ENCODE measurements around the gene TSPOAP1. TPM values are rescaled to one million over a fixed set of nuclear protein-coding genes. Genes with fewer than 3 reads are reported as not detected.

Gene TSPOAP1
- total and polyA plus RNA-seq, 2 of the 13 experiments (the other 11 are each of a cell fraction or from before 2014, with no cell fraction given) = not detected

DNA sequence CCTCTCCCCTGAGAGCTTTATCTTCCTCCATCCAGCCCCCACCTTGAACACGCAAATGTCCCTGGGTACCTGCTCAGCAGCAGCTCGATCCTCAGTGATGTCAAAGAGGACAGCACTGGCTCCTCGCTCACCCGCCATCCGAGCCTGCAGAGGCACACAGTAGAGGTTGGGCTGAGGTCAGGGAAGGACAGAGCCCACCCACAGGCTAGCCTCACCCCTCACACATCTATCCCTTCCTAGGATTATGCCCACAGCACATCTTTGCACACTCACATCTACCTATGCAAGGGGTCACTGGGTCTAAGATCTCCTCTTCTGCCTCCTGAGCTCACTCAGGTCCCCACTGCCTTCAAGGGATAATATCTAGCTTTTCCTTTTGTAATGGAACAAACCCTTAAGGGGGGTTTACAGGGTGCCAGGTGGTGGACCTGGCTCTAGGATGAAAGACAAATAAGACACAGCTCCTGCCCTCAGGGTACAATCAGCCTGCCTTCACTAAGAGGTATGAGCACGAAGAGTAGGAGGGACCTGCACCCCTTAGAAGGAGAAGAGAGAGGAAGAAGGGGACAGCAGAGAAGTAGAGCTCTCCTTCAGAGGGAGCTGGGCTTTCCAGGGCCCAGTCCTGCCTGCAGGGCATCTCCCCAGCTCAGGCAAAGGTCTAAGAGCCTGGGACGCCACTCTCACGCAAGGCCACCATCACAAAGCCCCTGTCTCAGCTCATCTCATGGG is 35.0 kb upstream of the TSPOAP1 start (continued):
- TF ChIP-seq, protein P1, sequence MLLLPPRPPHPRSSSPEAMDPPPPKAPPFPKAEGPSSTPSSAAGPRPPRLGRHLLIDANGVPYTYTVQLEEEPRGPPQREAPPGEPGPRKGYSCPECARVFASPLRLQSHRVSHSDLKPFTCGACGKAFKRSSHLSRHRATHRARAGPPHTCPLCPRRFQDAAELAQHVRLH (CRISPR knock-in tag; IDR thresholded peaks at IDR 0.05; ENCODE audit: borderline replicate concordance, low read depth) = no peak
- TF ChIP-seq TCF12 (IDR thresholded peaks at IDR 0.05) (no peak), TCF12 (CRISPR knock-in tag; IDR thresholded peaks at IDR 0.05) (no peak), HNRNPL (IDR thresholded peaks at IDR 0.05; ENCODE audit: low read depth, low read length) (no peak), PCBP1 (IDR thresholded peaks at IDR 0.05; ENCODE audit: borderline replicate concordance, low read depth, low read length) (no peak), NR2F6 (IDR thresholded peaks at IDR 0.05) (no peak), NR2F6 (CRISPR knock-in tag; IDR thresholded peaks at IDR 0.05) (no peak), RBFOX2 (IDR thresholded peaks at IDR 0.05; ENCODE audit: low read depth, low read length) (no peak), AGO2 (optimal IDR thresholded peaks at IDR 0.05; ENCODE audit: low read depth, low read length) (peak; percentile 83), ZNF790 (CRISPR knock-in tag; IDR thresholded peaks at IDR 0.05; ENCODE audit: borderline replicate concordance) (no peak), ZNF441 (CRISPR knock-in tag; IDR thresholded peaks at IDR 0.05; ENCODE audit: borderline replicate concordance) (no peak), ZNF558 (CRISPR knock-in tag; IDR thresholded peaks at IDR 0.05; ENCODE audit: borderline replicate concordance) (0 out of 2 replicates have a peak, but pooled peaks have one; percentile 5), GATAD1 (CRISPR knock-in tag; IDR thresholded peaks at IDR 0.05) (no peak), THAP11 (CRISPR knock-in tag; IDR thresholded peaks at IDR 0.05) (no peak), ZNF891 (CRISPR knock-in tag; IDR thresholded peaks at IDR 0.05) (0 out of 2 replicates have a peak, but pooled peaks have one; percentile 24), MAFK (conservative IDR thresholded peaks at IDR 0.05 in 1 of 2, IDR thresholded peaks at IDR 0.05 in 1 of 2; ENCODE audit: low read length in 2 of 2) (no peak), ZNF761 (CRISPR knock-in tag; conservative IDR thresholded peaks at IDR 0.05) (no peak)
- TF ChIP-seq, protein P2, sequence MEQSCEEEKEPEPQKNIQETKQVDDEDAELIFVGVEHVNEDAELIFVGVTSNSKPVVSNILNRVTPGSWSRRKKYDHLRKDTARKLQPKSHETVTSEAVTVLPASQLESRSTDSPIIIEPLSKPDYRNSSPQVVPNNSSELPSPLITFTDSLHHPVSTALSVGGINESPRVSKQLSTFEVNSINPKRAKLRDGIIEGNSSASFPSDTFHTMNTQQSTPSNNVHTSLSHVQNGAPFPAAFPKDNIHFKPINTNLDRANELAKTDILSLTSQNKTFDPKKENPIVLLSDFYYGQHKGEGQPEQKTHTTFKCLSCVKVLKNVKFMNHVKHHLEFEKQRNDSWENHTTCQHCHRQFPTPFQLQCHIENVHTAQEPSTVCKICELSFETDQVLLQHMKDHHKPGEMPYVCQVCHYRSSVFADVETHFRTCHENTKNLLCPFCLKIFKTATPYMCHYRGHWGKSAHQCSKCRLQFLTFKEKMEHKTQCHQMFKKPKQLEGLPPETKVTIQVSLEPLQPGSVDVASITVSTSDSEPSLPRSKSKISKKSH (CRISPR knock-in tag; IDR thresholded peaks at IDR 0.05; ENCODE audit: borderline replicate concordance) = no peak
- TF ChIP-seq, protein P3, sequence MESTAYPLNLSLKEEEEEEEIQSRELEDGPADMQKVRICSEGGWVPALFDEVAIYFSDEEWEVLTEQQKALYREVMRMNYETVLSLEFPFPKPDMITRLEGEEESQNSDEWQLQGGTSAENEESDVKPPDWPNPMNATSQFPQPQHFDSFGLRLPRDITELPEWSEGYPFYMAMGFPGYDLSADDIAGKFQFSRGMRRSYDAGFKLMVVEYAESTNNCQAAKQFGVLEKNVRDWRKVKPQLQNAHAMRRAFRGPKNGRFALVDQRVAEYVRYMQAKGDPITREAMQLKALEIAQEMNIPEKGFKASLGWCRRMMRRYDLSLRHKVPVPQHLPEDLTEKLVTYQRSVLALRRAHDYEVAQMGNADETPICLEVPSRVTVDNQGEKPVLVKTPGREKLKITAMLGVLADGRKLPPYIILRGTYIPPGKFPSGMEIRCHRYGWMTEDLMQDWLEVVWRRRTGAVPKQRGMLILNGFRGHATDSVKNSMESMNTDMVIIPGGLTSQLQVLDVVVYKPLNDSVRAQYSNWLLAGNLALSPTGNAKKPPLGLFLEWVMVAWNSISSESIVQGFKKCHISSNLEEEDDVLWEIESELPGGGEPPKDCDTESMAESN (CRISPR knock-in tag; conservative IDR thresholded peaks at IDR 0.05) = no peak
- TF ChIP-seq, protein P4, sequence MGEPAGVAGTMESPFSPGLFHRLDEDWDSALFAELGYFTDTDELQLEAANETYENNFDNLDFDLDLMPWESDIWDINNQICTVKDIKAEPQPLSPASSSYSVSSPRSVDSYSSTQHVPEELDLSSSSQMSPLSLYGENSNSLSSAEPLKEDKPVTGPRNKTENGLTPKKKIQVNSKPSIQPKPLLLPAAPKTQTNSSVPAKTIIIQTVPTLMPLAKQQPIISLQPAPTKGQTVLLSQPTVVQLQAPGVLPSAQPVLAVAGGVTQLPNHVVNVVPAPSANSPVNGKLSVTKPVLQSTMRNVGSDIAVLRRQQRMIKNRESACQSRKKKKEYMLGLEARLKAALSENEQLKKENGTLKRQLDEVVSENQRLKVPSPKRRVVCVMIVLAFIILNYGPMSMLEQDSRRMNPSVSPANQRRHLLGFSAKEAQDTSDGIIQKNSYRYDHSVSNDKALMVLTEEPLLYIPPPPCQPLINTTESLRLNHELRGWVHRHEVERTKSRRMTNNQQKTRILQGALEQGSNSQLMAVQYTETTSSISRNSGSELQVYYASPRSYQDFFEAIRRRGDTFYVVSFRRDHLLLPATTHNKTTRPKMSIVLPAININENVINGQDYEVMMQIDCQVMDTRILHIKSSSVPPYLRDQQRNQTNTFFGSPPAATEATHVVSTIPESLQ (CRISPR knock-in tag; conservative IDR thresholded peaks at IDR 0.05) = no peak
- TF ChIP-seq, protein P5, sequence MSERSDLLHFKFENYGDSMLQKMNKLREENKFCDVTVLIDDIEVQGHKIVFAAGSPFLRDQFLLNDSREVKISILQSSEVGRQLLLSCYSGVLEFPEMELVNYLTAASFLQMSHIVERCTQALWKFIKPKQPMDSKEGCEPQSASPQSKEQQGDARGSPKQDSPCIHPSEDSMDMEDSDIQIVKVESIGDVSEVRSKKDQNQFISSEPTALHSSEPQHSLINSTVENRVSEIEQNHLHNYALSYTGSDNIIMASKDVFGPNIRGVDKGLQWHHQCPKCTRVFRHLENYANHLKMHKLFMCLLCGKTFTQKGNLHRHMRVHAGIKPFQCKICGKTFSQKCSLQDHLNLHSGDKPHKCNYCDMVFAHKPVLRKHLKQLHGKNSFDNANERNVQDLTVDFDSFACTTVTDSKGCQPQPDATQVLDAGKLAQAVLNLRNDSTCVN (CRISPR knock-in tag; IDR thresholded peaks at IDR 0.05; ENCODE audit: borderline replicate concordance) = no peak
- TF ChIP-seq, protein P6, sequence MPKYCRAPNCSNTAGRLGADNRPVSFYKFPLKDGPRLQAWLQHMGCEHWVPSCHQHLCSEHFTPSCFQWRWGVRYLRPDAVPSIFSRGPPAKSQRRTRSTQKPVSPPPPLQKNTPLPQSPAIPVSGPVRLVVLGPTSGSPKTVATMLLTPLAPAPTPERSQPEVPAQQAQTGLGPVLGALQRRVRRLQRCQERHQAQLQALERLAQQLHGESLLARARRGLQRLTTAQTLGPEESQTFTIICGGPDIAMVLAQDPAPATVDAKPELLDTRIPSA (CRISPR knock-in tag; IDR thresholded peaks at IDR 0.05; ENCODE audit: borderline replicate concordance) = no peak

Measured in HepG2 (cell line).